OCI-LY1 (cell line): Measurements from ENCODE around the gene SLC12A8.

ENCODE experiments used
- H2AFZ ChIP-seq: fragments of 200-600 bp; sonication (generic), shearing (Covaris generic); 2 replicates; pipeline ENCODE4 v1.6.0; 2014; ENCODE audit warnings: antibody characterized with exemption, mild to moderate bottlenecking, low read length
- H3F3A ChIP-seq: fragments of 200-600 bp; sonication (generic), shearing (Covaris generic); 2 replicates; pipeline ENCODE4 v1.6.0; 2014; ENCODE audit warnings: mild to moderate bottlenecking, antibody characterized with exemption, low read length, moderate library complexity; ENCODE audit not compliant: insufficient read depth
- H3K27ac ChIP-seq: fragments of 200-600 bp; sonication (generic); 2 replicates; pipeline ENCODE4 v1.5.1; 2014; ENCODE audit warnings: low read length, mixed run types, mild to moderate bottlenecking, low read depth; ENCODE audit not compliant: poor library complexity, severe bottlenecking
- H3K27me3 ChIP-seq: fragments of 200-600 bp; sonication (generic); 2 replicates; pipeline ENCODE4 v1.6.0; 2014; ENCODE audit warnings: antibody characterized with exemption, mild to moderate bottlenecking, low read length, moderate library complexity; ENCODE audit not compliant: insufficient read depth
- H3K36me3 ChIP-seq: fragments of 200-600 bp; sonication (generic); 2 replicates; pipeline ENCODE4 v1.6.1; 2014; ENCODE audit warnings: mild to moderate bottlenecking, antibody characterized with exemption, low read length, moderate library complexity, mixed read lengths; ENCODE audit not compliant: insufficient read depth
- H3K4me1 ChIP-seq: fragments of 200-600 bp; sonication (generic); 2 replicates; pipeline ENCODE4 v1.5.1; 2014; ENCODE audit warnings: mild to moderate bottlenecking, low read length, moderate library complexity; ENCODE audit not compliant: insufficient read depth, severe bottlenecking
- H3K4me2 ChIP-seq: fragments of 200-600 bp; sonication (generic), shearing (Covaris generic); 2 replicates; pipeline ENCODE4 v1.6.1; 2014; ENCODE audit warnings: low read length
- H3K4me3 ChIP-seq: fragments of 200-600 bp; sonication (generic); 2 replicates; pipeline ENCODE4 v1.5.1; 2014; ENCODE audit warnings: low read length, low read depth, mild to moderate bottlenecking, mixed read lengths; ENCODE audit not compliant: poor library complexity, severe bottlenecking
- H3K79me2 ChIP-seq: fragments of 200-600 bp; shearing (Covaris generic); 2 replicates; pipeline ENCODE4 v1.6.1; 2016; ENCODE audit warnings: mixed run types, low read length, mixed read lengths; ENCODE audit not compliant: insufficient read depth
- H3K9ac ChIP-seq: fragments of 200-600 bp; sonication (generic), shearing (Covaris generic); 2 replicates; pipeline ENCODE4 v1.6.1; 2014; ENCODE audit warnings: mild to moderate bottlenecking, low read length, mixed read lengths
- H3K9me2 ChIP-seq: fragments of 200-600 bp; sonication (generic), shearing (Covaris generic); 2 replicates; pipeline ENCODE4 v1.6.1; 2014; ENCODE audit warnings: low read depth, mild to moderate bottlenecking, low read length, mixed read lengths
- H3K9me3 ChIP-seq: fragments of 200-600 bp; shearing (Covaris generic); 2 replicates; pipeline ENCODE4 v1.6.1; 2014; ENCODE audit warnings: low read length, mixed read lengths
- H4K20me1 ChIP-seq: fragments of 200-600 bp; sonication (generic), shearing (Covaris generic); 2 replicates; pipeline ENCODE4 v1.6.0; 2016; ENCODE audit warnings: mild to moderate bottlenecking, low read length; ENCODE audit not compliant: insufficient read depth
- CTCF ChIP-seq: fragments of 200-600 bp; sonication (generic), shearing (Covaris generic); IDR thresholded peaks from 2 replicates; pipeline ENCODE4 v1.5.1; 2017; ENCODE audit warnings: mild to moderate bottlenecking, antibody characterized with exemption, low read length, moderate library complexity, mixed read lengths
- EZH2 ChIP-seq: fragments of 200-600 bp; sonication (generic), shearing (Covaris generic); IDR thresholded peaks from 2 replicates; pipeline ENCODE4 v1.8.0; 2017; ENCODE audit warnings: borderline replicate concordance, mixed run types, mild to moderate bottlenecking, antibody characterized with exemption, low read length, moderate library complexity, mixed read lengths

The SLC12A8 gene

GRCh38 chr3:125175295-125176078, 37.1 kb downstream of the SLC12A8 start:
- TF ChIP-seq EZH2: no peak
- no peak for TF ChIP-seq CTCF
- Histone ChIP-seq H3K79me2 (no peaks in the 10 kb centered on the region), H3F3A (no peaks in the 10 kb centered on the region), H3K9me3 (no peaks in the 10 kb centered on the region), H3K27me3 (no peaks in the 10 kb centered on the region), H3K4me3 (no peak overlapping the region), H2AFZ (no peak overlapping the region), H3K27ac (no peak overlapping the region), H3K9ac (no peak overlapping the region), H3K36me3 (no peaks in the 10 kb centered on the region), H3K4me2 (no peak overlapping the region), H4K20me1 (no peaks in the 10 kb centered on the region), H3K9me2 (no peaks in the 10 kb centered on the region), H3K4me1 (no peaks in the 10 kb centered on the region)

GRCh38 chr3:125172346-125172745, 40.2 kb downstream of the SLC12A8 start:
- Histone ChIP-seq H2AFZ (no peak overlapping the region), H3K79me2 (no peaks in the 10 kb centered on the region), H3K36me3 (no peaks in the 10 kb centered on the region), H3K4me1 (no peaks in the 10 kb centered on the region), H3K9me2 (no peaks in the 10 kb centered on the region), H3K9me3 (no peaks in the 10 kb centered on the region), H3K4me3 (no peak overlapping the region), H3K9ac (no peak overlapping the region), H4K20me1 (no peaks in the 10 kb centered on the region), H3K27me3 (no peaks in the 10 kb centered on the region), H3K4me2 (no peak overlapping the region), H3F3A (no peaks in the 10 kb centered on the region), H3K27ac (no peak overlapping the region)
- TF ChIP-seq EZH2 (no peak), CTCF (no peak)

- TF ChIP-seq CTCF (no peak), EZH2 (no peak)
- H3K27ac ChIP-seq: no peak overlapping the region
- H3K4me2 ChIP-seq: no peak overlapping the region
- H3F3A ChIP-seq: no peaks in the 10 kb centered on the region
- no peaks in the 10 kb centered on the region for H3K9me2 ChIP-seq
- no peak overlapping the region for H2AFZ ChIP-seq
- H3K9me3 ChIP-seq: no peaks in the 10 kb centered on the region
- H3K27me3 ChIP-seq: peaks cover 3% of the 10 kb centered on the region; the same call in 1 of the 2 replicates
- no peak overlapping the region for H3K4me3 ChIP-seq
- no peaks in the 10 kb centered on the region for H4K20me1 ChIP-seq
- H3K79me2 ChIP-seq: no peaks in the 10 kb centered on the region
- H3K36me3 ChIP-seq: no peaks in the 10 kb centered on the region
- no peaks in the 10 kb centered on the region for H3K4me1 ChIP-seq
- no peak overlapping the region for H3K9ac ChIP-seq
Measured at GRCh38 chr3:125168711-125169393, 43.7 kb downstream of the SLC12A8 start.
